CD4-positive, alpha-beta T cell treated with Interleukin-6 for 4 hours (primary cell): ENCODE data around the gene GAL.

ENCODE experiments used
- DNase-seq: peaks from one replicate; pipeline ENCODE4 v3.0.0-alpha.2; 2020; ENCODE audit warnings: mixed read lengths

Gene GAL

DNA sequence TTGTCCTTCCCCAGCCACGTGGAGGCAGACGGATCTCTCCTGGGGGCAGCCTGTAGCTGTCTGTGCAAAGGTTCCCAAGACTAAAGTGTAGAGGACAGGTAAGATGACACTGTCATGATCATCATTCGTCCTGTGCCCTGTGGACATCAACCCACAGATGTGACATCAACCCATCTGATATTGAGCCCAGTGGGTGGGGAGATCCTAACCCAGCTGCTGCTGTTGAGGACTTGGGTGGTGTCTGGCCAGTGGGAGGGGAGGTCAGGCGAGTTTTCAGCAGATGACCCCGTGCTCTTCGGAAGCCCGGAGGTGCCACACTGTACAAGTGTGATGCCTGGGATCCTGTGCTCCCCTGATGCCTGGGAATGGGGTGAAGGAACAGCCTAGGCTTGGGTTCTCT, 1.2 kb upstream of the GAL start:
- no peak for DNase-seq

DNA sequence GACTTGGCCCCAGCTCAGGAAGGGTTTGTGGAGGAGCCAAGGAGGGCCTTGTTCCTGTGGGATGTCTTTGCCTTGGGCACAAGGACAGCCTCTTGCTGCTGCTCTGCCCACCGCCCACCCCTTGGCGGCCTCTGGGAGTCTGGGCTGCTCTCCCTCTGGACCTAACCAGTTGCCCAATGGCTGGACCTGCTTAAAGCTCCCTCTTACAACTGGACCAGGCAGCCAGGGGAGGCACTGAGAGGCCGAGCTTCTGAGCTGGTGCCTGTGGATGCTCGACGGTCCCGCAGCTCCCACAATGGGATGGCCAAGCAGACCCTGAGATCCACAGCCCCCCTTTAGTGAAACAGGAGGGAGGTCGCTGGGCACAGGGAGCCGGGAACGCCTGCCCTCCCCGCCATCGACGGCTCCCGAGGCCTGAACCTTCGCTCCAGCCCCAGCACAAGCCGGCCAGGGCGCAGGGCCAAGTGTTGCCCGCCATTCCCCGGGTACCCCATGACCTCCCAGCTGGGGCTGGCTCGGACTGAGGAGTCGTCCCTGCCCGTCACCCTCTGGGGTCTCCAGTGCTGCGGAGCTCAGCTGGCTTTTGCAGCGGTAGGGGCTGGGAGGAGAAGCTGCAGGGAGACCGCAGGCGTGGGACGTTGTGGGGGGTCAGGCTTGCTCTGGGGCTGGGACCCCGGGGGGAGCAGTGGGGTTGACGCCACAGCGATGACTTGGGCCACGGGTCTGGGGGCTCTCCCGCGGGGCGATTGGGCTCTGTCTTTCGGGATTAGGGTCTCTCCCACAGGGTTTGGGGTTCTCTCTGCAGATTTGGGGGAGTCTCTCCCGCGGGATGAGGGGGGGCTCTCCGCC, 584 bp upstream of the GAL start:
- DNase-seq: no peak

DNA sequence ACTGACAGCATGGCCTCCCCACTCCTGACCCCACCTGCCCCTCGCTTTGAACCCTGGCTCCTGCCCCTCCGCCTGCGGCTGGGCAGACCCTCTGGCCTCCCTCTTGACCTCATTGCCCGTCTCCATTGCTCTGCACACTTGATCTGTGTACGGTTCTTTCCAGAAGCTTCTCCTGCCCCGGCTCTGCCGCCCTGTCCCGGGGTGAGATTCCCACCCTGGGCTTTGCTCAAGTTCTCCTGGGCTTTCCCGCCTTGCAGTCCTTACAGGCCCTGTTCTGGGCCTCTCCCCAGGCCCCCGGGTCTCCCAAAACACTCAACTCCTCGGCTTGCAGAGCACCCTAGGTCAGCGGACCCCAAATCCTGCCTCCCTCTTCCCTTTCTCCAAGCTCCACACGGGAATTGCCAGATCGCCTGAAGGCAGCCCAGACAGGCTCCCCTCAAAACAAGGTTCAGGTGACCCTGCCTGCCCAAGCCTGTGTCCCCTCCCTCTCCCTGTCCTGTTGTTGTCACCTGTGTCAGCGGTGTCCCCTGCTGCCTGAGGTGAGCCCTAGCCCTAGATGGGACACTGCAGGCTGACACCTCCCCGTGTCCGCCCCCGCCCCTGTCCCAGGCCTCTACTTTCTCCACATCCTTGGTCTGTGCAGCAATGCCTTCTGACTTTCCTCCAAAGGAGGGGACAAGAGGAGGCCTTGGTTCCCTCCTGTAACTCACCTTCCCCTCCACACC, 1.5 kb downstream of the GAL start:
- DNase-seq: no peak

DNA sequence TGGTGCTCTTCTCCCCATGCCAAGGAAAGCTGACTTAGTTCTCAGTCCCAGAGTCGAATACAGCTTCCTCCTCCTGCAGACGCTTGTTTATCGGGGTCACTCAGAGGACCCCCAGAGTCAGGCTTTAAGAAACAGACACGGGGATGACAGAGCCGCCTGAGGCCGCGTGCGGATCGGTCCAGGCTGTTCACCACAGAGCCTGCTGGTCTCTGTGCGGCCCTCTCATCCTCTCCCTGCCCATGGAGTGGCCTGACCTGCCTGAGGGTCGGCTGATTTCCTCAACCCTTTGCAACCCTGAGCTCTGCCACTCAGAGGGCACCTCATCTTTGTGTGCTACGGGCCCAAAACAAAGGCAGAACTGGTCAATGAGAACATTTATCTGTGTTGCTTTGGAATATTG, 2.1 kb downstream of the GAL start:
- DNase-seq: no peak

DNA sequence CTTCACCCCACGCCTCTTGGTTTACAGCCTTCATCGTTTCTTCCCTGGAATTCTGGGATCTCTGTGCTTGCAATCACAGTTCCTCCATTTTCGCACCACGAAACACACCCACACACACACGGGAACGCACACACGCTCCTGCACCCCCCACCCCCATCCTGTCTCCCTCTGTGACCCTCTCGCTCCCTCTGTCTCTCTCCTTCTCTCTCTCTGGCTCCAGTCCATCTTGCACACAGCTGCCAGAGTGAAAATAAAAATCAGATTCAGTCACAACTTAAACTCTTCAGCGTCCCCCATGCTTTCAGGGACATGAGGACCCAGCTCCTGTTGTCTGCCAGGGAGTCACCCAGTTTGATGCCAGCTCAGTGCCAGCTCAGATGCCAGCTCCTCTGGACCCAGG, 3.0 kb downstream of the GAL start:
- DNase-seq: no peak

DNA sequence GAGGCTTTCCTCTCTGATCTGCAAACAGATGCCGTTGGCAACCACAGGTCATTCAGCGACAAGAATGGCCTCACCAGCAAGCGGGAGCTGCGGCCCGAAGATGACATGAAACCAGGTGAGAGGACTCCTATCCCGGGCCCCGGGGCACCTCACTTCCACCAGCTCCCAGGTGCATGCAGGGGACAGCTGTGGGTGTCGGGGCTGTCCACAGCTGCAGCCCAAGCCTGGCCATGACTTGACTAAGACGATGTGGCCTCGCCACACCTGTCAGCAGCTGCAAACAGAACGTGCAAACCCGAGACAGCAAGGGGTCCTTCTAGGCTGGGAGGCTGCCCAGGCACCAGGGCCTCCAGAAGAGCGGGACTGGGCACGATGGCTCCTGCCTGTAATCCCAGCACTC, 3.6 kb downstream of the GAL start:
- no peak for DNase-seq

DNA sequence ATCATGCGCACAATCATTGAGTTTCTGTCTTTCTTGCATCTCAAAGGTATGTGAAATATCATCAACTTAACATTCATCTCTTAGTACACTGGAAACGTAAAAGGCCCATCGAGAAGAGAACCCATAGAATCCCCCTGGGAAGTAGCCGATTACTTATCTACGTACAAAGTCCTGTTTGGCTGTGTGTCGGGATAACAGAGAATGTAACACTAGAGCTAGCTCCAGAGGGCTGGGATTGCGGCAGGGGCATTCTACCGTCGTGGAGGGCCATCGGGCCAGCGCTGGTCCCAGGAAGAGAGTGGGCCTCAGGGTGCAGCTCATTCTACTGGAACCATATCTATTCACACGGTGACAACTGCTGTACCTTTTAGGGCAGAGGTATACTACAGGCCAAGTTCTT, 4.5 kb downstream of the GAL start:
- DNase-seq: no peak

DNA sequence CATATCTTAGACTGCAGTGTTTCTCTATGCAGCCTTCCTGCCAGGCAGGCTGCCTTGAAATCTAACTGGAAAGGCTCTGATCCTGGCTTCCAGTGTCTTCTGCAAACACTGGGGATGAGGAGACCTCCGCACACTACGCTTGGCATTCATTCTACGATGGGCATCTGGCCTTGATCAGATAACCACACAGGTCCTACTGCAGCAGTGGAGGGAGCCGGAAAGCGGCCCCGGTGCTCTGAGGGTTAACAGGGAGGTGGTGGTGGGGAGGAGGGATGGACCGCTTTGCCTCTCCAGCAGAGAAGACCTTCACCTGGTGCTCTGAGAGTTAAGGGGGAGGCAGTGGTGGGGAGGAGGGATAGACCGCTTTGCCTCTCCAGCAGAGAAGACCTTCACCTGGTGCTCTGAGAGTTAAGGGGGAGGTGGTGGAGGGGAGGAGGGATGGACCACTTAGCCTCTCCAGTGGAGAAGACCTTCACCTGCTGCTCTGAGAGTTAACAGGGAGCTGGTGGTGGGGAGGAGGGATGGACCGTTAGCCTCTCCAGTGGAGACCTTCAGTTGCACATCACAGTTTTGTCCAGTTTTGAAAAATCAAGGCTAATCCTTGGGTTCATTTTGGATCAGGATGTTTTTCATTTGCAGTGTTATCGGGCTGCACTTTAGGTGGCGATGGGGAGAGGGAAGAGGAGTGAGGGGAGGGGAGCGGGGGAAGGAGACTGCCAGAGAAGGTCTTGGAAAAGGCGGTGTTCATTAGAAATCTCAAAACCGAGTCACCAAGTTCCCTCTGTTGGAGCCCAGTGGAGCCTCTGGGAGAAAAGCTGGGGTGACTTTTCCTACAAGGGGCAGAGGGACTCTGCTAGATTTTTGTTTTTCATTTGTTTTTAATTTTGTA, 5.6 kb downstream of the GAL start:
- DNase-seq: no peak

DNA sequence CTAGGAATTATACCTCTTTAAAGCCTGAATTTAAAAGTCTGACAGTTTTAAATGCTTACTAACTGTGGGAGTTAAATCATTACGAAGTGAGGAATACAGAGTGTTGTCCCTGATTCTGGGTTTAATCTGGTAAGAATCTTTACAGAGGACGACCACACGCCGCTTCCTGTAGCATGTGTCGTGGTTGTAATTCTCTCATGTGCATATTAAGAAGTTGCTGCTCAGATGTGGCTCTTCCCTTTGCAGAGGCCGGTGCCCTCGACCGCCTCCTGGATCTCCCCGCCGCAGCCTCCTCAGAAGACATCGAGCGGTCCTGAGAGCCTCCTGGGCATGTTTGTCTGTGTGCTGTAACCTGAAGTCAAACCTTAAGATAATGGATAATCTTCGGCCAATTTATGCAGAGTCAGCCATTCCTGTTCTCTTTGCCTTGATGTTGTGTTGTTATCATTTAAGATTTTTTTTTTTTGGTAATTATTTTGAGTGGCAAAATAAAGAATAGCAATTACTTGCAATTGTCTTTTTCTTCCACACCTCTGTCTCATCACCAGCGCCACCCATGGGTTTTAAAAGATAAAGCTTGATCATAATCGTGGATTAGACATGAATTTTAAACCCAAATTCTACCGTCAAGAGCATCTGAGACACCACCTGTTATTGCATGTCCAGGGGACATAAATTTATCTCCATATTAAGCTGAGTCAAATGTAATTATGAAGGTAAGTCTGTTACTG, 6.5 kb downstream of the GAL start:
- DNase-seq: peak; percentile 43

DNA sequence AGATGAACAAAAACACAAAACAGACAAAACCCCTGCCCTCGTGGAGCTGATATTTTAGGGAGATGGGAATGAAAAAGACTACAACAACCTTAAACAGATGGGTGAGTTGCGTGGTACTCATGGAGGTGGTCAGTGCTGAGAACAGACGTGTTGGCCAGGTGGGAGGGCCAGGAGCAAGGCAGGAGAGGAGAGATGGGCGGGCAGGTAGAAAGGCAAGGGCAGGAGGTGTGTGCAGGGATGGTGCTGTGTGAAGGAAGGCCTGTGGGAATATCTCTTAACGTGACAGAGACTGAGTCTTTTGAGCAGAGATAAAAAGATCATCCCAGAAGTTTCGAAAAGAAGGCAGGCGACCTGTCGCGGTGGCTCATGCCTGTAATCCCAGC, 7.0 kb downstream of the GAL start:
- no peak for DNase-seq

DNA sequence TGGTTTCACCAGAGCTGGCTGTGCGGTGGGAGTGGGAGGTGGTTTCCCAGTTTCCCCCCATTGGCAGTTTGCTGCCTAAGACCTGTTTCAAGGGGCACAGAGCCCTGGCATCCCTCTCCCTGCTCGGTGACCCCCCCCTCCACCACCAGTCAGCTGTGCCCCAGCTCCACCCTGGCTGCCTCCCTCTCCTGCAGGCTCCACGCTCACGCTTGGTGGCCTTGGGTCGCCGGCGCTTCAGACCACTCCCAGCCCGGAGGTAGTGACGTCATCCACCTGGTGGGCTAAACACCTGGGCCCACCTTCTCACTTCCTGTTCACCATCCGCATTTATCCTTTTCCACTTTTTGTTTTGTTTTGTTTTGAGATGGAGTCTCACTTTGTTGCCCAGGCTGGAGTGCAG, 7.8 kb downstream of the GAL start:
- no peak for DNase-seq

DNA sequence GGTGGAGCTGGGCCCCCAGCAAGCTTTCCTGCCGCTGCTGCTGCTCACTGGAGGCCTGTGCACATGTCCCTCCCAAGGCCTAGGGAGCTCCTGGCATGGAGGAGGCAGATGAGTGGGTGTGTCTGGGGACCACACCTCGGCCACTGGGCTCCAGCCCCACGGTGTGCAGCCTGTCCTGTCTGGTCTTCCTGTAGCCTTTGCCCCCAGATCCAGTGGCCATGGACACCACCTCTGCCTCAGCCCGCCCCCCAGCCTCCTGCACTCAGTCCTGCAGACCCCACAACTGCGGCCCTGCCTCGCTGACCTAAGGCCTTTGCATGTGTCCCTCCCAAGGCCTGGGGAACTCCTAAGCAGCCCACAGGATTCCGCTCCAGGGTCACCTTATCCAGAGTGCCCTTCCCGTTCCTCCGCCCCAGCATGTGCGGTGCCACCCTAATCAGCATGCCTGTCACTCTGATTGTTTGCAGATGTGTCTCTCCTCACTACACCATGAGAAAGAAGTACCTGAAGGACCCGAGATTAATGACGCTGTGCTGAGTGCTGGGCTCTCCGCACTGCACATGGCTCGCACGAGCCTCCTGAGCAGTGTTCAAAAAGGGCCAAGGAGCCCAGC, 8.6 kb downstream of the GAL start:
- DNase-seq: no peak

DNA sequence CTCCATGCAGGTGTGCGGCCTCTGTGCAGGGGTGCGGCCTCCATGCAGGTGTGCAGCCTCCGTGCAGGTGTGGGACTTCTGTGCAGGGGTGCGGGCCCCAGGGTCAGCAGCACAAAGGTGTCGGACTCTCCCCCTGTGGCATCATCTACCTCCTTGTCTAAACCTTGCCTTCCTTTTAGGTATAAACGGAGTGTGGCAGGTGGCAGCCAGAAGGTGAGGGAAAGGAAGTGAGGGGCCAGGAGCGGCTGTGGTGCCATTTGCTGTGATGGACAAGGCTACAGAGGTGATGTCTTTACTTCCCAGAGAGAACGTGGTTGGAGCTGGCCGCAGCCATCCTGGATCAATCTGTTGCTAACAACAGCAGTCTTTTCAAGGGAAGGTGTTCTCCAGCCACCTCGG, 9.1 kb downstream of the GAL start:
- DNase-seq: no peak

DNA sequence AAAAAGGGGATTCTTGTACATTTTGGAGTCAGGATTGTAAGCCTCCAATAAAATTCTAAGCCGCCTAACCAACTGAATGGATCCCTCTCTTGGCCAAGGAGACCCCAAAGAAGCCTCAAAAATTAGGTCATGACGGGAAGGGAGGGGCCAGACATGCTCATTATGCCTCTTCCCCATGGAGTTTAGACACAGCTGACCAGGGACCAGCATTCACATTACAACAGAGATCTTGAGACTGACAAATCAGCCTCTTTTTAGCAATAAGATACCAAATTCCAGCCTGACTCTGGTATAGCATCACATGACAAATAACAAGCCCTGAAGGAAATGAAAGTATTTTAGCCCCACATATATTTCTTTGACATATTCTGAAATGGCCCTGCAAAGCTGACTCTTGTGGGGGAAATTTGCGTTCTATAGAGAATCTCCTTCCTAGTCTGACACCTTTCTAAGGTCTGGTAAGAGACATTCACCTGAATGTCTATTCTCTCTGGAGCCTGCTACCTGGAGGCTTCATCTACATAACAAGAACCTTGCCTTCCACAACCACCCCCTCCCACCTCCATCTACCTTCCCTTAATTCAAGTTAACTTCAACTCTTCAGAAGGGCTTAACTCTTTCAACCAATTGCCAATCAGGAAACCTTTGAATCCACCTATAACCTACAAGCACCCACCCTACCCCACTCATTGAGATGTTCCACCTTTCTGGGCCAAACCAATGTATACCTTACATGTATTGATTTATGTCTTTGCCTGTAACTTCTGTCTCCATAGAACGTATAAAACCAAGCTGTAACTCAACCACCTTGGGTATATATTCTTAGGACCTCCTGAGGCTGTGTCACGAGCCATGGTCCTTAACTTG, 10.3 kb downstream of the GAL start:
- no peak for DNase-seq

DNA sequence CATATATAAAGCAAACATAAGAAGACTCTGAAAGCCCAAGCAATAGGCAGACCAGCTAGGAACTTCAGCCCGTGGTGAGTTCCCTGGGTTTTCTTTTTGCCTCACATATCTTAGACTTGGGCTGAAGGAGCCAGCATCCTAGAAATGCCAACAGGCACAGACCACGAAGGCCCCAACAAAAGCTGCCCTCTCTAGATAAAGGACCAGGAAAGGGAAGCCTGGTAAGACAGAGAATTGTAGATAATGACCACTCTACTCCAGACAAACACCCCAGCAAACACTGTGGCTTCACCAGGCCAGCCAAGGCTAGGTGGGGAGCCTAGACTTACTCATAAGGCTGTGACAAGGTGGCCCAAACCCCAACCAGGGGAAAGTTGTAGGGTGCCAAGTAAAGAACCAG, 11.2 kb downstream of the GAL start:
- DNase-seq: no peak

DNA sequence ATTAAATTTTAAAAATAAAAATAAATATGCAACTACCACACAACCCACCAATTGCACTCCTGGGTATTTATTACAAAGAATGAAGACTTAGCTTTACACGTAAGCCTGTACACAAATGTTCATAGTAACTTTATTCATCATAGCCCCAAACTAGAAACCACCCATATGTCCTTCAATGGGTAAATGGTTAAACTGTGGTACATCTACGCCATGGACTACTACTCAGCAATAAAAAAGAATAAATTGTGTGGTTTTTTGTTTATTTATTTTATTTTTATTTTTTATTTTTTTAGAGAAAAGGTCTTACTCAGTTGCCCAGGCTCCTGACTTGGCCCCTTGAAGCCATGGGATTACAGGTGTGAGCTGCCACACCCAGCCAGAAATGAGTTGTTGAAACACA, 14.6 kb downstream of the GAL start:
- no peak for DNase-seq

DNA sequence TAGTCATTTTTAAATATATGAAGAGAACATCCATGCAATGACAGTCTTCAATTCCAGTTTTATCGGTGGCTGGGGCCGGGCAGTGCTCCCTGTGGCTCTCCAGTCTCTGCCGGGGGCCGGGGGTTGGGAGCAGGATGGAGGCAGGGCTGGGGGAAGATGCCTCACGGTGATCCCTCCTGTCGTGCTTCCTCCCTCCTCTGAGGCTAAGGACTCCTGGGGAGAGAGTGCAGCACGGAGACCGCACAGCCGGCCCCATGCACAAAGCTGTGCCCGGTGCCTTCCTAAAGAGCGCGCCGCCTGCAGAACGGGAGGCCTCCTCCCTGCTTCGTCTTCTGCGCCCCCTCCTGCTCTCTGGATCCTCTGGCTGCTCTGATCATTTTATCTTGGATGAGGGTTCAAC, 20.5 kb downstream of the GAL start:
- no peak for DNase-seq

DNA sequence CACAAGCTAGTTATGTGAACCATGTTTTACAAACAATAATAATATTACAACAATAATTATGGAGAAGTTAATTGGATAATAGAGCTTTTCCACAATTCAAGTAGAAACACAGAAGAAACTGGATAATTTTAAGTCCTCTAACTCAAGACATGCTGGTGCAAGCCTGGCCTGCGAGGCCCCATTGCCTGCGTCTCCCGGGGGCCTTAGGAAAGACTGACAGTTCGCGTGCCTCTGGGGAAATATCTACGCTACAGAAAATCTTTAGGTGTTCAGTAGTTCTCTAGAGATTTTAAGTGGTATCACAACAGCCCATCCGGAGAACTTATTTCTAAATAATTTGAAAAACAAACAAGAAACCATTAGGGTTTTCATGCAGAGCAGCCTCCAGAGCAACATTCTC, 23.2 kb downstream of the GAL start:
- DNase-seq: no peak

DNA sequence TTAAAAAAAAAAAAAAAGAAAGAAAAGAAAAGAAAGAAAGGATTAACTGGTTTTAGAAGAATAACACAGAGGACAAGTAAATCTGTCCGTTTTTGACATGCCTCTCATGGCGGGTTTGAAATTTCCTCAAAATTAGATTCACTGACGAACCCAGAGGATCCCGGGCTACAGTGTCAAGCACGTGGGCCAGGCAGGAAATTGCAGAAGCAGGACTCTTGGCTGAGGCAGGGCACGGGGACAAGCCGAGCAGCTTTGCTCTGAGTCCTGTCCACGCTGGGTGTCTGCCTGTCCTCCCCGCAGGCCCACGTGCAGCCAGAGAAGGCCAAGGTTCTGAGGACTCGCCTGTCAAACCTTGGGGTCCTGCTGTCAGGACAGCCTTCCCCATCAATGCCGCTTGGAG, 24.7 kb downstream of the GAL start:
- no peak for DNase-seq

DNA sequence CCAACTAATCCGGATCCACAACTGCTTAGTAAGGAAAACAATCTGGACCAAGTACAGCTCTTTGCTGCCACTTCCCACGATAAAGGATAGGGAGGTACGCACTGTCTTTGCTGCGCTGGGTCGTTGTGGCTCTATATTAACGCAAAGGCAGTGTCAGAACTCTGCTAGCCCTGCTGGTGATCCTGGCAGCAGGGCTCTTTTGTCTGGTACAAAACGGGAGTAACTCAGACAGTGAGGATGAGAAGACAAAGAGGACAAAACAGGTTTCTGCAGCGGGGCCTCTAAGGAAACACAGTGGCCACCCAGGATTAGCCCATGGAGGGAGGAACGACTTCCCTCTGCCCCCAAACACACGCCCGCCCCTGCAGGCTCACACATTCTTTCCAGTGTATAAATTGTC, 26.1 kb downstream of the GAL start:
- no peak for DNase-seq

DNA sequence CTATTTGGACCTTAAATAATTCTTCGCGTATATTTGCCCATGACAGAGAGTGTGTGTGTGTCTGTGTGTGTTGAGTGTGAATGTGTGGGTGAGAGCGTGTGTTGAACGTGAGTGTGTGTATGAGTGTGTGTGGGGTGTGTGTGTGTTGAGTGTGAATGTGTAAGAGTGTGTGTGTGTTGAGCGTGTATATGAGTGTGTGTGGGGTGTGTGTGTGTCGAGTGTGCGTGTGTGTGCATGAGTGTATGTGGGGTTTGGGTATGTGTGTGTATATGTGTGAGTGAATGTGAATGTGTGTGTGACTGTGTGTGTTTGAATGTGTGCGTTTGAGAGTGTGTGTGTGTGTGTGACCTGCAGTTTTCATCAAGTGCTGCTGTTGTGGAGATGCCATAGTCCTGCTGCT, 26.8 kb downstream of the GAL start:
- no peak for DNase-seq
